ENCODE measurements around the gene RPL13A. TPM values are rescaled to one million over a fixed set of nuclear protein-coding genes. Genes with fewer than 3 reads are reported as not detected.

RPL13A gene
- total RNA-seq, 1 donor from 2014 or later = 2,665 TPM

GRCh38 chr19:49539192-49539952 is 52.0 kb downstream of the RPL13A start:
- H3K27me3 Mint-ChIP-seq = peaks cover 3% of the 10 kb centered on the region
- H3K9me3 Mint-ChIP-seq (ENCODE audit: low read depth) = no peaks in the 10 kb centered on the region
- H3K4me3 Mint-ChIP-seq (ENCODE audit: low read depth) = no peak overlapping the region
- peaks cover 17% of the 10 kb centered on the region for H3K36me3 Mint-ChIP-seq (ENCODE audit: insufficient read depth)
- H3K27ac Mint-ChIP-seq = no peak overlapping the region
- DNase-seq (ENCODE audit: low spot score, unreplicated experiment) = no peak
- peaks cover 1% of the 10 kb centered on the region for H3K4me1 Mint-ChIP-seq (ENCODE audit: low read depth)
- TF ChIP-seq, protein P1, sequence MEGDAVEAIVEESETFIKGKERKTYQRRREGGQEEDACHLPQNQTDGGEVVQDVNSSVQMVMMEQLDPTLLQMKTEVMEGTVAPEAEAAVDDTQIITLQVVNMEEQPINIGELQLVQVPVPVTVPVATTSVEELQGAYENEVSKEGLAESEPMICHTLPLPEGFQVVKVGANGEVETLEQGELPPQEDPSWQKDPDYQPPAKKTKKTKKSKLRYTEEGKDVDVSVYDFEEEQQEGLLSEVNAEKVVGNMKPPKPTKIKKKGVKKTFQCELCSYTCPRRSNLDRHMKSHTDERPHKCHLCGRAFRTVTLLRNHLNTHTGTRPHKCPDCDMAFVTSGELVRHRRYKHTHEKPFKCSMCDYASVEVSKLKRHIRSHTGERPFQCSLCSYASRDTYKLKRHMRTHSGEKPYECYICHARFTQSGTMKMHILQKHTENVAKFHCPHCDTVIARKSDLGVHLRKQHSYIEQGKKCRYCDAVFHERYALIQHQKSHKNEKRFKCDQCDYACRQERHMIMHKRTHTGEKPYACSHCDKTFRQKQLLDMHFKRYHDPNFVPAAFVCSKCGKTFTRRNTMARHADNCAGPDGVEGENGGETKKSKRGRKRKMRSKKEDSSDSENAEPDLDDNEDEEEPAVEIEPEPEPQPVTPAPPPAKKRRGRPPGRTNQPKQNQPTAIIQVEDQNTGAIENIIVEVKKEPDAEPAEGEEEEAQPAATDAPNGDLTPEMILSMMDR (IDR thresholded peaks at IDR 0.05; ENCODE audit: unreplicated experiment) = no peak

Small RNA genes lying within 50 kb of the gene (microRNA-seq; reads per million reads assigned to microRNA genes)
- gene MIR150 (ENCODE audit: borderline number of aligned reads, unreplicated experiment) = 3.6 reads per million

Other genes starting within 250 kb of the RPL13A start
- gene SLC6A16, start 162.4 kb upstream of the RPL13A start, total RNA-seq = 10.5 and 11.8 TPM in 2 replicates
- gene CD37, start 152.2 kb upstream of the RPL13A start, total RNA-seq = not detected in 2 replicates
- 226 and 235 TPM in 2 replicates for gene TEAD2, start 125.2 kb upstream of the RPL13A start, total RNA-seq
- 3.6 and 5.2 TPM in 2 replicates for gene DKKL1, start 123.7 kb upstream of the RPL13A start, total RNA-seq
- gene KASH5, start 99.4 kb upstream of the RPL13A start, total RNA-seq = not detected in 2 replicates
- gene PTH2, start 64.2 kb upstream of the RPL13A start, total RNA-seq = not detected in 2 replicates
- gene GFY, start 62.2 kb upstream of the RPL13A start, total RNA-seq = not detected in 2 replicates
- gene SLC17A7, start 46.1 kb upstream of the RPL13A start, total RNA-seq = 0.29 TPM in 2 replicates
- gene PIH1D1, start 35.8 kb upstream of the RPL13A start, total RNA-seq = 125 TPM in 2 replicates
- 44.2 and 46.0 TPM in 2 replicates for gene ALDH16A1, start 34.4 kb upstream of the RPL13A start, total RNA-seq
- 0.96 and 1.1 TPM in 2 replicates for gene FLT3LG, start 13.4 kb upstream of the RPL13A start, total RNA-seq
- gene RPS11, start 8.8 kb downstream of the RPL13A start, total RNA-seq = 2,272 and 2,377 TPM in 2 replicates
- gene FCGRT, start 25.1 kb downstream of the RPL13A start, total RNA-seq = 153 and 169 TPM in 2 replicates
- gene RCN3, start 40.4 kb downstream of the RPL13A start, total RNA-seq = 43.4 and 58.0 TPM in 2 replicates
- 75.0 and 82.1 TPM in 2 replicates for gene NOSIP, start 92.9 kb downstream of the RPL13A start, total RNA-seq
- gene PRRG2, start 93.7 kb downstream of the RPL13A start, total RNA-seq = 6.8 and 8.3 TPM in 2 replicates
- 61.2 and 64.5 TPM in 2 replicates for gene PRR12, start 103.6 kb downstream of the RPL13A start, total RNA-seq
- 2.6 and 3.9 TPM in 2 replicates for gene RRAS, start 152.5 kb downstream of the RPL13A start, total RNA-seq
- gene SCAF1, start 154.6 kb downstream of the RPL13A start, total RNA-seq = 83.2 and 90.7 TPM in 2 replicates
- gene IRF3, start 178.2 kb downstream of the RPL13A start, total RNA-seq = 103 and 110 TPM in 2 replicates
- 58.5 and 59.0 TPM in 2 replicates for gene BCL2L12, start 178.3 kb downstream of the RPL13A start, total RNA-seq
- 299 and 306 TPM in 2 replicates for gene PRMT1, start 189.7 kb downstream of the RPL13A start, total RNA-seq
- 7.7 TPM in 2 replicates for gene ADM5, start 202.0 kb downstream of the RPL13A start, total RNA-seq
- 49.9 and 53.1 TPM in 2 replicates for gene CPT1C, start 203.5 kb downstream of the RPL13A start, total RNA-seq